Esophagus muscularis mucosa (tissue), 3 donors: ENCODE measurements around the gene BTAF1.
A peak's percentile ranks its signal among the peaks of the same experiment; 100 is the strongest.

Experiments used
- CTCF ChIP-seq, 3 experiments: fragments of 200-600 bp in 2 of 3; fragments of 450-650 bp in 1 of 3; sonication (generic) in 2 of 3; IDR thresholded peaks; one replicate each; pipeline ENCODE4 v1.5.1; 2017 to 2019; ENCODE audit warnings: antibody characterized with exemption in 3 of 3, mild to moderate bottlenecking in 2 of 3, moderate library complexity in 1 of 3
- POLR2AphosphoS5 ChIP-seq, 2 donors: sonication (generic); formaldehyde crosslinking; IDR thresholded peaks; one replicate each; pipeline ENCODE4 v1.6.1; 2017; ENCODE audit warnings: antibody characterized with exemption in 2 of 2

GRCh38 chr10:91909117-91909677 lies 14.4 kb upstream of the BTAF1 start, which contains the start of gene FGFBP3:
- peak in 1 of 3 experiments; percentile 2 for TF ChIP-seq CTCF (IDR thresholded peaks at IDR 0.05)
- no peak for TF ChIP-seq POLR2AphosphoS5 (IDR thresholded peaks at IDR 0.05)
